ENCODE measurements around the gene DGKG. TPM values are rescaled to one million over a fixed set of nuclear protein-coding genes. Genes with fewer than 3 reads are reported as not detected.

Gene DGKG
- total RNA-seq, 4 donors from 2014 or later: 14.5 to 35.1 (median 20.3) TPM

DNA sequence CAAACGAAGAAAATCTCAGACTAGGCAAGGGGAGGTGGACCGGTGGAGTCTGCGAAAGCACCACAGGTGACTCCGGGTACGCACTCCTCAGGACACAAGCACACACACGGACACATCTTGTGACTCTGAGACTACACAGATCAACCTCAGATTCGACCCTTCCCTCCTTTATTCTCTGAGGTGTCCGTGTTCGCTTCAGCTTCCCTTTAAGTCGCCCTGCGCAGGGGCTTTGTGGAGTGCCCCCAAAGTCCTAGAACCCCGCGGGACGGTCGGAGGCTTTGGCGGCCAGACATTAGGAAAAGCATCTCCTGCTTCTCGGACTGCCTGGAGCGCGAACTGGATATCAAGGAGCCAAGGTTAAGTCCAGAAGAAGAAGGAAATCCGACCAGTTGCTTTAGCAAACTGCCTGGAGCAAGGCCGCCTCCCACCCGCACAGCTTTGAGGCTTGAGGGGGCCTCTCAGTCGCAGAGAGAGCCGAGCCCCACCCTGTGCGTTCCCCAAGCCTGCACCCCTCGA, 730 bp downstream of the DGKG start:
- WGBS, 2 donors: 1 to 3% methylated on average over 17 to 22 of the region's 26 CpGs
- Histone ChIP-seq H3K4me3 (replicated peaks in 1 of 3) (peak overlapping the region in 2 of 3 donors; percentile 11 to 51), H3K27ac (peak overlapping the region in 2 of 3 donors; percentile 24 to 81), H3K27me3 (no peaks in the 10 kb centered on the region), H3K4me1 (peaks cover 0 to 18% of the 10 kb centered on the region in 2 donors), H3K36me3 (no peaks in the 10 kb centered on the region), H3K9me3 (no peaks in the 10 kb centered on the region)
- no peak for TF ChIP-seq POLR2A (IDR thresholded peaks at IDR 0.05)
- TF ChIP-seq, protein P1, sequence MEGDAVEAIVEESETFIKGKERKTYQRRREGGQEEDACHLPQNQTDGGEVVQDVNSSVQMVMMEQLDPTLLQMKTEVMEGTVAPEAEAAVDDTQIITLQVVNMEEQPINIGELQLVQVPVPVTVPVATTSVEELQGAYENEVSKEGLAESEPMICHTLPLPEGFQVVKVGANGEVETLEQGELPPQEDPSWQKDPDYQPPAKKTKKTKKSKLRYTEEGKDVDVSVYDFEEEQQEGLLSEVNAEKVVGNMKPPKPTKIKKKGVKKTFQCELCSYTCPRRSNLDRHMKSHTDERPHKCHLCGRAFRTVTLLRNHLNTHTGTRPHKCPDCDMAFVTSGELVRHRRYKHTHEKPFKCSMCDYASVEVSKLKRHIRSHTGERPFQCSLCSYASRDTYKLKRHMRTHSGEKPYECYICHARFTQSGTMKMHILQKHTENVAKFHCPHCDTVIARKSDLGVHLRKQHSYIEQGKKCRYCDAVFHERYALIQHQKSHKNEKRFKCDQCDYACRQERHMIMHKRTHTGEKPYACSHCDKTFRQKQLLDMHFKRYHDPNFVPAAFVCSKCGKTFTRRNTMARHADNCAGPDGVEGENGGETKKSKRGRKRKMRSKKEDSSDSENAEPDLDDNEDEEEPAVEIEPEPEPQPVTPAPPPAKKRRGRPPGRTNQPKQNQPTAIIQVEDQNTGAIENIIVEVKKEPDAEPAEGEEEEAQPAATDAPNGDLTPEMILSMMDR (IDR thresholded peaks at IDR 0.05): no peak
- peak; percentile 12 to 20 for DNase-seq
- intact Hi-C loops (cut with DNase I): no loop called here

DNA sequence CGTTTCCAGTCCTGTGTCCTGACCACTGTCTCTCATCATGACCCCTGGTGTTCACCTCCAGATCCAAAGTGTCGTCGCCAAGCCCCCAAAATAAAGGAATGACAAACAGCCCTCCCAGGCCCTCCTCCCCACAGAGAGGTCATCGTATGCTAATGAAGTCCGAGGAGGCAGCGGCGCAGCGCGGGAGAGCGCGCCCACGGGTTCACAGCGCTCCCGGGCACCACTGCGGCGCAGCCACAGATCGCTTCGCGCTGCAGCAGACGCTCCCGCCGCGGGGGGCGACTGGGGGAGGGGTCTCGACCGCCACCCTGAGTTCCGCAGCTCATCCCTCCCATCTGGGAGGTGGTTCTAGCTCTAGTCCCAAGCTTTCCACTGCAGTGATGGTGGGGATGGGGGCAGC, 1.3 kb downstream of the DGKG start:
- Histone ChIP-seq H3K9me3 (no peaks in the 10 kb centered on the region), H3K27ac (peak overlapping the region in 1 of 3 donors; percentile 81), H3K4me1 (peaks cover 0 to 18% of the 10 kb centered on the region in 2 donors), H3K4me3 (replicated peaks in 1 of 3) (peak overlapping the region in 2 of 3 donors; percentile 11 to 51), H3K27me3 (no peaks in the 10 kb centered on the region), H3K36me3 (no peaks in the 10 kb centered on the region)
- whole genome bisulfite sequencing, 2 donors: 0 to 1% methylated on average over 16 to 19 of the region's 27 CpGs
- intact Hi-C loops (cut with DNase I): no loop called here
- TF ChIP-seq, protein P1 (IDR thresholded peaks at IDR 0.05): no peak
- TF ChIP-seq POLR2A (IDR thresholded peaks at IDR 0.05): peak in 1 of 2 donors; percentile 78
- DNase-seq: peak; percentile 65 to 68

DNA sequence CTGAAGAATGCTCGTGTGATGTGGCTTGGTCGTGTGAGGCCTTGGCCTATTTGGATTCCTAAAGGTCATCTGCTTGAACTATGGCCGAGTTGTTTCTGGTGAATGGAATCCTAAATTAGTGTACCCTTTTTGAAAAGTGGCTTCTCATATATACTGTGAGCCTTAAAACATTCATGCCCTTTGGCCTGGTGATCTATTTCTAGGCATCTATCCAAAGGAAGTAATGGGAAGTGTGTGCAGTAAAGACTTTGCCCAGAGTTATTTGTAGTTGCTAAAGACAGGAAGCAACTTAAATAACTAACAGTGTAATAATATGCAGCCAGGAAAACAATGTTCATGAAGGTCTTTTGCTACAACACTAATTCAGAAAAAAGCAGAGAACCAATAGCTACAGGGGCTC, 3.0 kb downstream of the DGKG start:
- intact Hi-C loops (cut with DNase I): no loop called here
- H3K27me3 ChIP-seq: no peaks in the 10 kb centered on the region
- 64 to 72% methylated on average over 3 of the region's 3 CpGs for WGBS, 2 donors
- no peaks in the 10 kb centered on the region for H3K36me3 ChIP-seq
- H3K4me3 ChIP-seq (replicated peaks in 1 of 3): no peak overlapping the region
- H3K27ac ChIP-seq: no peak overlapping the region
- H3K4me1 ChIP-seq: peaks cover 0 to 18% of the 10 kb centered on the region in 2 donors
- DNase-seq: no peak
- no peaks in the 10 kb centered on the region for H3K9me3 ChIP-seq
- TF ChIP-seq, protein P1 (IDR thresholded peaks at IDR 0.05): no peak
- TF ChIP-seq POLR2A (IDR thresholded peaks at IDR 0.05): no peak

DNA sequence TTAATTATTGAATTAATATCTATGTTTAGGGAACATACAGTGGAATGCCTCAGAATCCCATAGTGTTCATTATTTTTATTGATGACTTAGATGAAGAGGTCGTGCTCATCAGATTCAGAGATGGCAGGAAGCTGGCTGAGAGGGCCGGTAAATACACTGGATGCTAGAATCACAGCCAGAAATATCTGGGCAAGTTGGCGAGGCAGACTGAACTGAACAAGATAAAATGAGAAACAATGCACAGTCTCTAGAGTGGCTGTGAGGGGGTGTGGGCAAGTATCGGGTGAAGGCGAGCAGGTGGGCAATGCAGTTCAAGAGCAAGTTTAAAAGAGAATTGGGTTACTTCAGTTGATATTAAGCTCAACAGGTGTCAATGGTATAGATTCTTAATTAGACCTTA, 5.9 kb downstream of the DGKG start:
- Histone ChIP-seq H3K36me3 (no peaks in the 10 kb centered on the region), H3K27me3 (no peaks in the 10 kb centered on the region), H3K9me3 (no peaks in the 10 kb centered on the region), H3K27ac (no peak overlapping the region), H3K4me3 (replicated peaks in 1 of 3) (no peak overlapping the region), H3K4me1 (peaks cover 0 to 5% of the 10 kb centered on the region in 2 donors)
- WGBS, 2 donors: 83 to 85% methylated on average over 5 of the region's 5 CpGs
- TF ChIP-seq, protein P1 (IDR thresholded peaks at IDR 0.05): no peak
- no peak for TF ChIP-seq POLR2A (IDR thresholded peaks at IDR 0.05)
- DNase-seq: no peak
- intact Hi-C loops (cut with DNase I): no loop called here

DNA sequence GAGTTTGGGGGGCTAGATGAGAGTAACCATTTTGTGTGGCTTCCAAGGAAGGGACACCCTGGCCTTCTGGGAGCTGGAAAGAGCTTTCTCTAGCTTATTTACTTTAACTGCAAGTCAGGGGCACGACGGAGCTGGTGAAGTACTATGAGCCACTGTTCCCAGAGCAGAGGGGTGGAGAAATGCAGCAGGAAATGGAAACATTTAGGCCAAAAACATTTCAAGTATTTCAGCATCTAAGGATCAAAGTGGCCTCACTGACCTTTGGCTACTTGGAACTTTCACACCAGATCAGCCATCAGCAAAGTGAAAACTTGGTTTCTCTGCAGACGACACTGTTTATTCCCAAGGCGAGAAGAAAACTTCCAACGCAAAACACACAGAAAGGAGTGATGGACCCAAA, 7.9 kb downstream of the DGKG start:
- intact Hi-C loops (cut with DNase I): no loop called here
- Histone ChIP-seq H3K9me3 (no peaks in the 10 kb centered on the region), H3K4me3 (replicated peaks in 1 of 3) (no peak overlapping the region), H3K27me3 (no peaks in the 10 kb centered on the region), H3K36me3 (no peaks in the 10 kb centered on the region), H3K27ac (no peak overlapping the region), H3K4me1 (no peaks in the 10 kb centered on the region)
- no peak for DNase-seq
- TF ChIP-seq, protein P1 (IDR thresholded peaks at IDR 0.05): no peak
- no peak for TF ChIP-seq POLR2A (IDR thresholded peaks at IDR 0.05)
- 55 to 62% methylated on average over 5 of the region's 5 CpGs for WGBS, 2 donors
